ENCODE measurements around the gene POLR3E. TPM values are rescaled to one million over a fixed set of nuclear protein-coding genes. Genes with fewer than 3 reads are reported as not detected.
A peak's percentile ranks its signal among the peaks of the same experiment; 100 is the strongest.
"Not testable (repeated sequence)": the region's sequence is repeated elsewhere in the genome, so short reads cannot be mapped to it uniquely, and the experiment has no call there.

Gene POLR3E
- total RNA-seq, 1 donor from 2014 or later, result 31.8 TPM

- DNase-seq (ENCODE audit: low read depth in 2 of 2), result no peak
Measured at GRCh38 chr16:22292320-22292719, 4.9 kb upstream of the POLR3E start.

- no peak for DNase-seq (ENCODE audit: low read depth in 2 of 2)
Measured at GRCh38 chr16:22293137-22294106, 3.8 kb upstream of the POLR3E start.

GRCh38 chr16:22296225-22297113 is 740 bp upstream of the POLR3E start:
- peak in 1 of 2 donors; percentile 12 for DNase-seq (ENCODE audit: low read depth in 2 of 2)

GRCh38 chr16:22297871-22298733 is 893 bp downstream of the POLR3E start:
- DNase-seq (ENCODE audit: low read depth in 2 of 2), result peak; percentile 88 to 89

GRCh38 chr16:22299036-22299435 is 1.8 kb downstream of the POLR3E start:
- DNase-seq (ENCODE audit: low read depth in 2 of 2), result no peak

- peak in 1 of 2 donors; percentile 62 for DNase-seq (ENCODE audit: low read depth in 2 of 2)
Measured at GRCh38 chr16:22300427-22301071, 3.3 kb downstream of the POLR3E start.

GRCh38 chr16:22301423-22301822 is 4.2 kb downstream of the POLR3E start:
- not testable (repeated sequence) for DNase-seq (ENCODE audit: low read depth in 2 of 2)

GRCh38 chr16:22302776-22303363 is 5.7 kb downstream of the POLR3E start:
- no peak for DNase-seq (ENCODE audit: low read depth in 2 of 2)

GRCh38 chr16:22304411-22304810 is 7.2 kb downstream of the POLR3E start:
- DNase-seq (ENCODE audit: low read depth in 2 of 2), result no peak

- no peak for DNase-seq (ENCODE audit: low read depth in 2 of 2)
Measured at GRCh38 chr16:22306788-22307187, 9.6 kb downstream of the POLR3E start.

GRCh38 chr16:22307838-22308237 is 10.6 kb downstream of the POLR3E start:
- DNase-seq (ENCODE audit: low read depth in 2 of 2), result no peak

- DNase-seq (ENCODE audit: low read depth in 2 of 2), result no peak
Measured at GRCh38 chr16:22308824-22309520, 11.8 kb downstream of the POLR3E start.

- no peak for DNase-seq (ENCODE audit: low read depth in 2 of 2)
Measured at GRCh38 chr16:22311520-22311919, 14.3 kb downstream of the POLR3E start.

GRCh38 chr16:22312897-22313781 is 15.9 kb downstream of the POLR3E start:
- no peak for DNase-seq (ENCODE audit: low read depth in 2 of 2)

- no peak for DNase-seq (ENCODE audit: low read depth in 2 of 2)
Measured at GRCh38 chr16:22313876-22314470, 16.8 kb downstream of the POLR3E start.

GRCh38 chr16:22314661-22315626 is 17.7 kb downstream of the POLR3E start:
- DNase-seq (ENCODE audit: low read depth in 2 of 2), result no peak

GRCh38 chr16:22315979-22316378 is 18.8 kb downstream of the POLR3E start:
- DNase-seq (ENCODE audit: low read depth in 2 of 2), result no peak

Measured in dermis microvascular lymphatic vessel endothelial cell (primary cell).